Lung microvascular endothelial cell (primary cell): ENCODE measurements around the gene RAP2B. TPM values are rescaled to one million over a fixed set of nuclear protein-coding genes. Genes with fewer than 3 reads are reported as not detected.
"Not testable (repeated sequence)": the region's sequence is repeated elsewhere in the genome, so short reads cannot be mapped to it uniquely, and the experiment has no call there.

ENCODE experiments used
- DNase-seq, 2 donors: peaks; one replicate each; pipeline versions ENCODE4 v3.0.0 to v3.0.0-alpha.2; 2010; ENCODE audit warnings: low read depth in 2 of 2
- total RNA-seq: library from RNA; depleted of rRNA; stranded (reverse); fragments of >200 nt; gene quantifications from 2 replicates; pipeline ENCODE4 v1.2.1, GENCODE V29; 2014

Gene RAP2B
- total RNA-seq = 12.5 and 16.1 TPM in 2 replicates

DNA sequence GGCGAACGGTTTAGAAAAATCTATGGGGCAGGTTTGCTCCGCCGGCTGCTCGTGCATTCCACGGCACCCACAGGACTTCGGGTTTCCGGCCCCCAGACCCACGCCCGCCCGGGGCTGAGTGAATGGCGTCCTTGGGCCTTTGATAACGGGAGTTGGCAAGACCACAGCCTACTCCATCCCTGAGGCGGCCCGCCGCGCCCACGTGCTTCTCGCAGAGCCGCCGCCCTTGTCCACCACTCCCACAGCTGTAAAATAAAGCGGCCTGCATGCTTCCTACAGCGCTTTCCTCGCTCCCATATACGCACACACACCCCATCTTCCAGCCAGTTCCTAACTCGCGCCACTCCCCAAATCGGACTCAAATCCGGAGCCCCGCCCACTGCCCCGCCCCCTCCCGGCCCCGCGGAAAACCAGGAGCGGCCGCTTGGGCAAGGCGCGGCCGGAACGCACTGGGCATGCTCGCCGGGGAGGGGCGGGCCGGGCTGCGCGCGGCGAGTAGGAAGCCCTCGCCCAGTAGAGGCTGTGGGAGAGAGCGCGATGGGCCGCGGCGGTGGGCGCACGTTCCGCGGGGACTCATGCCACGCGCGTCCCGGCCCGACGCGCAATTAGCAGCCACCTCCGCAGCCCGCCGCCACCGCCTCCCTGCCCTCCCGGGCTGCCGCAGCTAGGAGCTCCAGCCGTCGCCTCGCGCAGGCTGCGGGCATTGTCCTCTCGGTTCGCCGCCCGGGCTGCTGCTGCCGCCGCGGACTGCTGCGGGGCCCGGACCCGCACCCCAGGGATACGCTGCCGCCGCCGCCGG, at the start of gene RAP2B:
RAP2B (plus strand) TSS at position 513 of the 799 bp plus-strand sequence. CDS start 468 bp downstream, outside the sequence.
- peak; percentile 97 to 98 for DNase-seq

DNA sequence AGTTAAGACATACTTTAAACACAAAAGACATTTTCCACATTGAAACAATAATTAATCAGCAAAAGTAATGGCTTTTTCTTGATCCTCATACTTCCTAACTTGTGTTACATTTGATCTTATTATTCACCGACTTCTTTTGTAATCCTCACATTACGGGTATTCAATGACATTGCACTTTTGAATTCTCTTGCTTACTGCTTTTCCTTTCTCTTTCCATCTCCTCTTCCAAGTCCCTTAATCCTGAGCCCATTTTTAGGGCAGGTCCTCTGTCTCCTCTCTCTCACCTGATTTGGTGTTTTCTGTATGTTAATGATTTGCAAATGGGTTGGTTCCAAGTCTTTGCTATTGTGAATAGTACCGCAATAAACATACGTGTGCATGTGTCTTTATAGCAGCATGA, 48.5 kb upstream of the RAP2B start:
- no peak for DNase-seq

DNA sequence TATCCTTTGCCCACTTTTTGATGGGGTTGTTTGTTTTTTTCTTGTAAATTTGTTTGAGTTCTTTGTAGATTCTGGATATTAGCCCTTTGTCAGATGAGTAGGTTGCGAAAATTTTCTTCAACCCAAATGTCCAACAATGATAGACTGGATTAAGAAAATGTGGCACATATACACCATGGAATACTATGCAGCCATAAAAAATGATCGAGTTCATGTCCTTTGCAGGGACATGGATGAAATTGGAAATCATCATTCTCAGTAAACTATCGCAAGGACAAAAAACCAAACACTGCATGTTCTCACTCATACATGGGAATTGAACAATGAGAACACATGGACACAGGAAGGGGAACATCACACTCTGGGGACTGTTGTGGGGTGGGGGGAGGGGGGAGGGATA, 47.8 kb upstream of the RAP2B start:
- not testable (repeated sequence) for DNase-seq

DNA sequence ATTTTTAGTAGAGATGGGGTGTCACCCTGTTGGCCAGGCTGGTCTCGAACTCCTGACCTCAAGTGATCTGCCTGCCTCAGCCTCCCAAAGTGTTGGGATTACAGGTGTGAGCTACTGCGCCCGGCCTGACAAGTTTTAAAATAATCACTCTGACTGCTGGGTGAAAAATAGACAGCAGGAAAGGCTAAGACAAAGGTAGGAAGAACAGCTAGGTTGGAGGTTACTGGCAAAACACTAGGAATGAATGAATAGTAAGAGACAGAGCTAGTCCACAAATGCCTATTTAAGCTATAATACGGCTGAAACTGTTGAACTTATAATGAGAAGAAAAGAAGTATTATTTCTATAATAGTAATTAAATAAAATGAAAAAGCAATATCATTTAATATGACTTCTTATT, 46.7 kb upstream of the RAP2B start:
- peak in 1 of 2 donors; percentile 65 for DNase-seq

DNA sequence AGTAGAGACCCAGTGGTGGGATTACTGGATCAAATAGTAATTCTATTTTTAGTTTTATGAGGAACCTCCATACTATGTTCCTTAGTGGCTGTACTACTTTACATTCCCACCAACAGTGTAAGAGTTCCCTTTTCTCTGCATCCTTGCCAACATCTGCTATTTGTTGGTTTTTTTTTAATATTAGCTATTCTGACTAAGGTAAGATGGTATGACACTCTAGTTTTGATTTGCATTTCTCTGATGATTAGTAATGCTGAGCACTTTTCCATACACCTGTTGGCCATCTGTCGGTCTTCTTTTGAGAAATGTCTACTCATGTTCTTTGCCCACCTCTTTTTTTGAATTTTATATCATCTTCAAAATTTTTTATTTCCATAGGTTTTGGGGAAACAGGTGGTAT, 34.2 kb upstream of the RAP2B start:
- DNase-seq = no peak

DNA sequence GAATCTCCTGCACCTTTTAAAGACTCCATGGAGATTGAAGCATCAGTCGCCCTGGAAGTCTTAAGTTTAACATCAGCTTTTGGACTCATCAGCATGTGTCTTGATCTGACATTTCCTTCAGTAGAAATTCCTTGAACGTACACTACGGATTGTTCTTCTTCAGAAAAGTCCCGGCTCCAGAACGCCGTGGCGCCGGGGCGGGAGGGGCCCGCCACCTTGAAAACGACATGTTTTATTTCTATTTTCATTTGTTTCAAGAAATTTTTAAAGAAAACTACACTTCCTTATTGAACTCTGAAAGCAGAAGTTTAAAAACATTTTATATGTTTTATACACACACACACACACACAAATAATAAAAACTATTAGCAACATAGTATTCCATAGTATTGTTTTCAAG, 32.6 kb upstream of the RAP2B start:
- no peak for DNase-seq

DNA sequence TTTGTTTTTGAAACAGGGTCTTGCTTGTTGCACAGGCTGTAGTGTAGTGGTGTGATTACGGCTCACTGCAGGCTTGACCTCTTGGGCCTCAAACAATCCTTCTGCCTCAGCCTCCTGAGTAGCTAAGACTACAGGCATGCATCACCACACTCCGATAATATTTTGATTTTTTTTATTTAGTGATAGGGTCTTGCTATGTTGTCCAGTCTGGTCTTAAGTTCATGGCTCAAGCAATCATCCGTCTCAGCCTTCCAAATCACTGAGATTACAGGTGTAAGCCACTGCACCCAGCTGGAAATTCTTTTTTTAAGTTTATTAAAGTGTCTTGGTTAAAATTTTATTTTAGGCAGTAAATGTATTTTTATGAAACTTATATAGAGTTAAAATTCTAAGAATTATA, 32.2 kb upstream of the RAP2B start:
- no peak for DNase-seq

DNA sequence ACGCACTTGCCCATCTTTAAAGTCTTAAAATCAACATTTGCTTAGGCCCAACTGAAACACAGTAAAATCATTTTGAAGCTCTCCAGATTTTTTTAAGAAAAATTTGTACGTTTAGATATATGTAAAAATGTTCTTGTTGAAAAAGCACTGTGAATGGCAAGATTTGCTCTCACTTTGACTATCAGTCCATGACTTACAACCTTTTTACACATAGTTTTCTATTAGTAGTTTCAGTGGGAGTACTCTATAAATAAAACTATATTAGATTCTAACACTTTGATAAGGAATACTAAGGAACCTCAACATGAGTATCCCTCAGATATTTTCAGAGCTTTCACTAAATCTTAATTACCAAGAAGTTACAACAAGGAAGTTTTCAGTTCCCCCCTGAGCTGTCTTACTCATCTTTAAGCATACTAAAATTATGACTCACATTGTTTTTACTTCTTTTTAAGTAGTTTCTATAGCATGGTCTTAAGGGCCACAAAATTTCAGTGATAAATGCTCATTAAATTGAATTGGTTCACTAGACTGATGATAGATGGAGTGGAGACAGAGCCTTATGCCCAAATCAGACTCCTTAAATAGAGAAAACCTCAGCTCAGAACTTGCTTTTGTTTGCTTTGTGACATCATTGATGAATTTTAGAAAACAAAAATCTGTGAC, 31.6 kb upstream of the RAP2B start:
- DNase-seq = peak in 1 of 2 donors; percentile 66

DNA sequence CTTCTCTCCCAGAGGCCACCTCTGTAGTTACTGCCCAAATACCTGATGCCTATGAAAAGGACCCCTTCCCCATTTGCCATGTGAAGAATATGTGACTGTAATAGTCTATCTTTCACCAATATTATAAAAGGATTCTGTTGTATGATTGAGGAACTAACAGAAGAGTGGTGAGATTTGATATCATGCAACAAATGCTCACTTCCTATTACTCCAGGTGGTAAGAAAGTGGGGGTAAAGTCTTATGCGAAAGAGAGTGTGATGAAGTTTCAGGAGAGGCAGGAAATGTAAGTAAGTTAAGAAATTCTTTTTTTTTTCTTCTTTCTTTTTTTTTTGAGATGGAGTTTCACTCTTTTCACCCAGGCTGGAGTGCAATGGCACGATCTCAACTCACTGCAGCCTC, 24.4 kb upstream of the RAP2B start:
- DNase-seq = no peak

DNA sequence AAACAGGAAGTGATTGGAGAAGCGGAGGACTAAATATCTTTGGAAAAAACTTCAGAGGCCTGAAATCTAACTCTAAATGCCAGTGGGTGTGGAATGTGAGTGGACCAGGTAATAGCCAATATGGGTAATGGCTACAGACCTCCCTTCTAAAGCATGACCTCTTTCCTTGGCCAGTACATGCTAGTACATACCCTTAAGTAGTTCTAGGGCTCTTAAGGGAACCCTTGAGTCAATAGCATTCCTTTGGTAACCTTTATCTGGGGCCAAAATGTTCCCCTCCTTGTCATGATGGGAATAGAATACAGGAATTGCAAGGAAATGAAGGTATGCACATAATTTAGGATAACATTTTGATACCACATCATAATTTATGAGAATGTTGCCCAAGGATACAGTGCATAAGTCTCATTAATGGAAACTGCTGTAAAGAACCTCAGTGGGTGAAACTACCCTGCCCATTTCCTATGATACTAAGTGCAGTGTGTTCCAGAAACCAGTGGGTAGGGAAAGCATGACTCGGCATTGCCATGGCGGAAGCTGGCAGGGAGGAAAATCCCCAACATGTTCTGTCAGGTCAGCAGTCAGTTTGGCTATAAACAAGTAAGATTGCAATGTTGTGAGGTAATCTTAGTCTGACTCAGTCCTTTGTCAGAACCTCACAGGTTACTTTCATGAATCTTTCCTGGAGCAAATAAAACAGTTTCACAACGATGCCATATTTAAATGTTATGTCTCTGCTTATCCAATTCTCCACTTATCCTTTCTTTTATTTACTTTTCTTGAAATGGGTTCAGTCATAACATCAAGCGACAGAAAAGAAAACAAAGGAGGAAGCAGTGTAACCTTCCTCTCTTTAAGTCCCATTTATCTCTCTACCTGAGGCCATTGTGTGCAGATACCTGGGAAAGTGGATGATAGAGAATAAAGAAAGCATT, 23.5 kb upstream of the RAP2B start:
- peak; percentile 94 to 96 for DNase-seq

DNA sequence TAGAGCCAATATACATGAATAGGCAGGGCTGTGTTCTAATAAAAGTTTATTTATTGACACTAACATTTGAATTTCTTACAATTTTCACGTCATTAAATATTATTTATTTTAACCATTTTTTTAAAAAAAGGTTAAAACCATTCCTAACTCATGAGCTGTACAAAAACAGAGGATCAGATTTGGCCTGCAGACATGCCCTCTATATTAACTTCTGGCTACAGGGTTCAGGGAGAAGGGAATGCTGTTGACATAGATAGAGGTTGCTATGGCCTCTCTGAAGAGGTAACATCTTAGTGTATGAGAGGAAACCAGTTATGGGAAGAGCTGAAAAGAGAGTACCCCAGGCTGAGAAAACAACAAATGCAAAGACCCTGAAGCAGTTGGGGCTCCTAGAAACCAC, 19.1 kb upstream of the RAP2B start:
- DNase-seq = no peak

DNA sequence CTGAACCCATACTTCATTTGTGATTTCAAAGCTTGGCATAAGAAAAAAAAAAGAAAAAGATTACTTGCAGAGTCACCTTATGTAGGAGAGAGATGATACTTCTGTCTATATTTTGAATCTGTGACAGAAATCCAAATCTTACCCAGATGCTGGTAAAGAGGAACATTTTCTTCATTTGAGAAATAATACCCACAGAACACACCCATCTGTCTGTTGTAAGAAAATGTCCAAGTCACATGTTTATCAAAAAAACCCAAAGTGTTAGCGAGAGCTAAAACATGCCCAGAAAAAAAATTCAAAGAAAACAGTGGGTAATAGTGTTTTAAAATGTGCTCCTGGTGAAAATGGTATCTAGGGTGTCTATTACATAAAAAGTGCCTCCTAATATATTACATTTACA, 18.0 kb upstream of the RAP2B start:
- DNase-seq = no peak

DNA sequence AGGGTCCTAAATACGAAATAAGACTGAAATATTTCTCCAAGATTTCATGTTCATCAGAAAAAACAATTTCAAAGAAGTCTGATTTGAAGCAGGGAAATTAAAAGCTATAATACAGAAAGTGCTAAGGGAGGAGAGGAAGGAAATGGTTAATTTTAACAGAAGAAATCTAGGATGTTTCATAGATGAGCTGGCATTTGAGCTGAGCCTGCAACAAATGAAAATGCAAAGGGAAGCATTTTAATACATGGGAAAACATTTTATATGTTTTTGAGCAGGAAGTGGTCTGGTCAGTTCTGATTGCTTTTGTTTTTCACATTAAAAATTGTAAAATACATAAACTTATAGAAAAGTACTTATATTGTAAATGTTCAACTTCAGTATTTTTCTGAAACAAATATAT, 17.2 kb upstream of the RAP2B start:
- peak in 1 of 2 donors; percentile 58 for DNase-seq

DNA sequence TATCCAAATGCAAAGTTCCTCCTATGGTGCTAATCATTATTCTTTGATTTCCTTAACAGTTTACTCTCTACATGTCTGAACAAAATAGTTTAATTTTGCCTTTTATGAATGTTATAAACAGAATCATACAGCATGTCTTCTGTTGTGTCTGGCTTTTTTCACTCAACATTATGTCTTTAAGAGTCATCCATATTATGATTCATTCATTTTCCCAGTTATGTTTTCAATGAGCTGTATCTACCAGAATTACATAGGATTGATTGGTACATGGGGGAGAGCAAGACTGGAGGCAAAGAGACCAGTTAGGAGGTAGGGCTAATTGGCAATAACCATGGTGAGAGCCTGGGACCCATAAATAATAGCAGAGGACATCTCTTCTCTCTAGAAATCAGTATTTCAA, 16.6 kb upstream of the RAP2B start:
- DNase-seq = no peak

DNA sequence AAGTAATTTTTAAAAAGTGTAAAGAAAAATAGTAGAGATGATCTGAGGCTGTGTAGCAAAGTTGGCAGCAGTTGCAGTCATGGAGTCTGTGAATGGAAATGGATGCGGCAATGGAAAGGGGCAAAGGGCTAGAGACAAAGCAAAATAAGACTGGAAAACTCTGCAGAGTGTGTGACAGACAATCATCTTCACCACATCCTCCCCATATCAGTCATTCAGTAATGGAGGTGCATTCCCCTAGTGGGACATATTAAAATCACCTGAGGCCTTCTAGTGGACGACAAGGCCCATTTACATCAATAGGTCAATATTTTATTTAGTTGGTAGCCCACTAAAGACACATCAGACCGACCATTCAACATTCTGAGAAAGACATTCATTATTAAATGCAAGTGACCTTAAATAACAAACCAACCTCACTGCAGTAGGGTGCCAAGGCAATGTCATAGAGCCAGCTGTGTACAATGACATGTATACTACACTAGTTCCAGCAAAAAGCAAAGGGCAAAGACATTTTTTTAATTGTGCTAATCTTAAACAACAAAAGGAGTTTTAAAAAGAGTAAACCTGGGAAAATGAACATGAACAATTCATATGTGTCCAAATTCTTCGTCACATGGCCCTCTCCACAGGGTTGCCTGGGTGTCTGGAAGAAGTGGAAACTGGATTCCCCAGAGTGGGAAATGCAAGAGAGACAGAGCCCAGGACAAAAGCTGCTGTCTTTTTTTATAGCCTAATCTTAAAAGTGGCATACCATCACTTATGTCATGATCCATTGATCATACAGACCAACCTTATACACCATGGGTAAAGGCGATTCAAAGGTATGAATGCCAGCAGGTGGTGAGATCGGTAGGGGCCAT, 15.6 kb upstream of the RAP2B start:
- DNase-seq = no peak

DNA sequence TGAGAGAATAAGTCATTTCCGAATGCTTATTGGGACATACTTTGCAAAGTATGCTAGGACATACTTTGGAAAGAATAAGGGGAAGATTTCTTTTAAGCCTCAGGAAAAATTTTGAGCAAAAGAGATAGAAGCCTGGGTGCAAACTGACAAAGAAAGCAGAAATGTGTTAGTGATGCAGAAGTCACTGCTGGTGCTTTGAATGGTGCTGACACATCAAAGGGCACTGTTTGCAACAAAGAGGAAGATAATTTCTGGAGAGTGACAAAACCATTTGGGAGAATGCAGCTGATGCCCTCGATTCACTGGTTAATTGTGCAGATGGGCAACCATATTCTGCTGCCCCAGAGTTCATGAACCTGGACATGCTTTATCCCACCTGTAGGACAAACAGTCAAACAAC, 11.0 kb upstream of the RAP2B start:
- no peak for DNase-seq

DNA sequence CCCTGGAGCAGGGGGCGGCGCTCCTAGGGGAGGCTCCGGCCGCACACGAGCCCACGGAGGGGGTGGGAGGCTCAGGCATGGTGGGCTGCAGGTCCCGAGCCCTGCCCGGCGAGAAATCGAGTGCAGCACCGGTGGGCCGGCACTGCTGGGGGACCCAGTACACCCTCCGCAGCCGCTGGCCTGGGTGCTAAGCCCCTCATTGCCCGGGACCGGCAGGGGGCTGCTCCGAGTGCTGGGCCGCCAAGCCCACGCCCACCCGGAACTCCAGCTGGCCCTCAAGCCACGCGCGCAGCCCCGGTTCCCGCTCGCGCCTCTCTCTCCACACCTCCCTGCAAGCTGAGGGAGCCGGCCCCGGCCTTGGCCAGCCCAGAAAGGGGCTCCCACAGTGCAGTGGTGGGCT, 6.2 kb upstream of the RAP2B start:
- not testable (repeated sequence) for DNase-seq

DNA sequence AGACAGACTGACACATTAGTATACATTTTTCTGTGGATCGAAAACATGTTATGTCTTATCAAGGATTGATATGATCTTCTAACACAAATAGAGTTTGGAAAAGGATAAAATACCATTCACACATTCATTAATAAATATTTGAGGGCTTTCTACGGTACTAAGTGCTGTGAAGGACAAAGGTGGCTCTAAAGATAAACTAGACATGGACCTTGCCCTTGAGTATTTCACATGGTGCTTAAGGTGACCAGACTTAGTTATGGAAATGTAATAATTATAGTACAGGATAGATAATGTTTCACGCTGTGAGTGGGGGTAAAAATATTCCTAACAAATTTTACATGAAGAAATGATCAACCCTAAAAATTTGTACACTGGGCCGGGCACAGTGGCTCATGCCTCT, 3.8 kb upstream of the RAP2B start:
- DNase-seq = no peak

DNA sequence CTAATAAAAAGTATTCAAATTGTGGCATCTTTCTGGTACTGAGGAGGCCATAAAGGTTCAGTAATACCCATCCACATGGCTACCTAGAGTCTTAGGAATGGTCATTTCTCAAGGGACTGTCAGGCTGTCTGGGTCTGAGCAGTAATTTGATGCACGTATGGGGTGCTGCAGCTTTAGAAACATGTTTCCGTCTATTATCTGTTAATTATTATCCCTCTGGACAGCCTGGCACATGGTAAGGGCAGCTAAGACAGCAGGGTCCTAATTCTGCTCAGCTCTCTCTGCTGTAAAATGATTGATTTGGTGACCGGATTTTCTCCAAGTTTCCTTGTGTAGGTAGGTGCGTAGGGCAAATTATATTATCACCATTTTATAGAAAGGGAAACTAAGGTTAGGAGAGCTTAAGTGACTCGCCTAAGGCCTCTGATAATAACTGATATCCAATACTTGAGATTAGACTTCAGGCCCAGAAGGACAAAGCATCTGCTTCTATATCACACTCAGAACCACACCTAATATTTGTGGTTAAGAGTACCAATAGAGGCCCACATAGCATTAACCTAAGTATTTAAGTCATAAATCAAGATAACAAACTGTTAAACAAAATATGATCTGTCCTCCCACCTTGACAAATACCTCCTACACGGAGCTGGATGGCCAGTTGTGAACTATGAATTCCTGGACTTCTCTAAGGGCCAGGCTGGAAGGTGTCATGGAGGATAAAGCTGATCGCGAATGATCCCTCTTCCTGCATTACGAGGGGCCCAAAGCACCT, 2.9 kb upstream of the RAP2B start:
- no peak for DNase-seq

DNA sequence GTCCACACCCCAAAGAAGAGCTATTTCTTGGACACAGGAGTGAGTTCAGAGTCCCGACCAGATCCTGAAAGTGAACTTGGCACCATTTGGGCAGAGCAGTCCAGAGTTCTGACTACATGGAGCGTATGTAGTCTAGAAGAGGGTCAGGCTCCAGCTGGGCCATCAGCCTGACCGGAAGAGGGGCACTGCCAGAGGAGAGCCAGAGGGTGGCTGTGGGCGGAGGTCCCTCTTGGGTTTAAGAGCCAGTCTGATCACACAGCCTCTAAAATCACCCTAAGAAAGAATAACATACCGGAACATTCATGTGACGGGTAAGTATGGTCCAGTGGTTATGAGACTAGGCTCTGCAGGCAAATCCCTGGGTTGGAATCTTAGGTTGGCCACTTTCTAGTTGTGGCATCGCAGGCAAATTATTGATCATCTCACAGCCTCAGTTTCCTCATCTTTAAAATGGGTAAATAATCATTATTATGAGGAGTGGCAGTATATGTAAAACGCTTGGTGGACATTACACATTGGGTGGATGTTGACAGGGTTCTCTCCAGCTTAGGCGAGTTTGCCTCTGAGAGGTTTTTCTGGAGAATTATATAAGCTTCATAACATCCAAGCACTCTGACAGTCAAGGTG, 2.1 kb upstream of the RAP2B start:
- DNase-seq = no peak
